ENCODE measurements around the gene WDR36. TPM values are rescaled to one million over a fixed set of nuclear protein-coding genes. Genes with fewer than 3 reads are reported as not detected.

WDR36 gene
- total and polyA plus RNA-seq, 9 of the 15 experiments (the other 6 are each of a cell fraction or from before 2014, with no cell fraction given), result 25.7 to 68.0 (median 41.5) TPM

- TF ChIP-seq CC2D1A (IDR thresholded peaks at IDR 0.05) (no peak), BCL6 (CRISPR knock-in tag; IDR thresholded peaks at IDR 0.05) (no peak), BCLAF1 (IDR thresholded peaks at IDR 0.05; ENCODE audit: borderline replicate concordance in 1 of 2, control insufficient read depth in 1 of 2, low read depth in 2 of 2, low read length in 1 of 2) (no peak), SPI1 (IDR thresholded peaks at IDR 0.05; ENCODE audit: borderline replicate concordance, low read depth, low read length) (no peak), RBM25 (IDR thresholded peaks at IDR 0.05; ENCODE audit: low read depth, low read length, severe bottlenecking) (no peak), ZFX (CRISPR knock-in tag; IDR thresholded peaks at IDR 0.05) (no peak), BACH1 (tag; IDR thresholded peaks at IDR 0.05) (no peak), ZFP36 (IDR thresholded peaks at IDR 0.05; ENCODE audit: low read depth, low read length, partially characterized antibody) (peak; percentile 9), ZNF766 (CRISPR knock-in tag; conservative IDR thresholded peaks at IDR 0.05) (no peak)
- TF ChIP-seq, protein P1, sequence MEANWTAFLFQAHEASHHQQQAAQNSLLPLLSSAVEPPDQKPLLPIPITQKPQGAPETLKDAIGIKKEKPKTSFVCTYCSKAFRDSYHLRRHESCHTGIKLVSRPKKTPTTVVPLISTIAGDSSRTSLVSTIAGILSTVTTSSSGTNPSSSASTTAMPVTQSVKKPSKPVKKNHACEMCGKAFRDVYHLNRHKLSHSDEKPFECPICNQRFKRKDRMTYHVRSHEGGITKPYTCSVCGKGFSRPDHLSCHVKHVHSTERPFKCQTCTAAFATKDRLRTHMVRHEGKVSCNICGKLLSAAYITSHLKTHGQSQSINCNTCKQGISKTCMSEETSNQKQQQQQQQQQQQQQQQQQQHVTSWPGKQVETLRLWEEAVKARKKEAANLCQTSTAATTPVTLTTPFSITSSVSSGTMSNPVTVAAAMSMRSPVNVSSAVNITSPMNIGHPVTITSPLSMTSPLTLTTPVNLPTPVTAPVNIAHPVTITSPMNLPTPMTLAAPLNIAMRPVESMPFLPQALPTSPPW (CRISPR knock-in tag; IDR thresholded peaks at IDR 0.05), result no peak
- TF ChIP-seq, protein P2, sequence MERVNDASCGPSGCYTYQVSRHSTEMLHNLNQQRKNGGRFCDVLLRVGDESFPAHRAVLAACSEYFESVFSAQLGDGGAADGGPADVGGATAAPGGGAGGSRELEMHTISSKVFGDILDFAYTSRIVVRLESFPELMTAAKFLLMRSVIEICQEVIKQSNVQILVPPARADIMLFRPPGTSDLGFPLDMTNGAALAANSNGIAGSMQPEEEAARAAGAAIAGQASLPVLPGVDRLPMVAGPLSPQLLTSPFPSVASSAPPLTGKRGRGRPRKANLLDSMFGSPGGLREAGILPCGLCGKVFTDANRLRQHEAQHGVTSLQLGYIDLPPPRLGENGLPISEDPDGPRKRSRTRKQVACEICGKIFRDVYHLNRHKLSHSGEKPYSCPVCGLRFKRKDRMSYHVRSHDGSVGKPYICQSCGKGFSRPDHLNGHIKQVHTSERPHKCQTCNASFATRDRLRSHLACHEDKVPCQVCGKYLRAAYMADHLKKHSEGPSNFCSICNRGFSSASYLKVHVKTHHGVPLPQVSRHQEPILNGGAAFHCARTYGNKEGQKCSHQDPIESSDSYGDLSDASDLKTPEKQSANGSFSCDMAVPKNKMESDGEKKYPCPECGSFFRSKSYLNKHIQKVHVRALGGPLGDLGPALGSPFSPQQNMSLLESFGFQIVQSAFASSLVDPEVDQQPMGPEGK (CRISPR knock-in tag; IDR thresholded peaks at IDR 0.05; ENCODE audit: borderline replicate concordance), result no peak
- TF ChIP-seq, protein P3, sequence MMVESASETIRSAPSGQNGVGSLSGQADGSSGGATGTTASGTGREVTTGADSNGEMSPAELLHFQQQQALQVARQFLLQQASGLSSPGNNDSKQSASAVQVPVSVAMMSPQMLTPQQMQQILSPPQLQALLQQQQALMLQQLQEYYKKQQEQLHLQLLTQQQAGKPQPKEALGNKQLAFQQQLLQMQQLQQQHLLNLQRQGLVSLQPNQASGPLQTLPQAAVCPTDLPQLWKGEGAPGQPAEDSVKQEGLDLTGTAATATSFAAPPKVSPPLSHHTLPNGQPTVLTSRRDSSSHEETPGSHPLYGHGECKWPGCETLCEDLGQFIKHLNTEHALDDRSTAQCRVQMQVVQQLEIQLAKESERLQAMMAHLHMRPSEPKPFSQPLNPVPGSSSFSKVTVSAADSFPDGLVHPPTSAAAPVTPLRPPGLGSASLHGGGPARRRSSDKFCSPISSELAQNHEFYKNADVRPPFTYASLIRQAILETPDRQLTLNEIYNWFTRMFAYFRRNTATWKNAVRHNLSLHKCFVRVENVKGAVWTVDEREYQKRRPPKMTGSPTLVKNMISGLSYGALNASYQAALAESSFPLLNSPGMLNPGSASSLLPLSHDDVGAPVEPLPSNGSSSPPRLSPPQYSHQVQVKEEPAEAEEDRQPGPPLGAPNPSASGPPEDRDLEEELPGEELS (CRISPR knock-in tag; IDR thresholded peaks at IDR 0.05; ENCODE audit: borderline replicate concordance), result no peak
Observed at GRCh38 chr5:111158105-111158744, 66.1 kb downstream of the WDR36 start (continued).
